ENCODE measurements around the gene GRM7. TPM values are rescaled to one million over a fixed set of nuclear protein-coding genes. Genes with fewer than 3 reads are reported as not detected.

The GRM7 gene
- total RNA-seq, 4 donors from 2014 or later = 0.29 to 15.8 (median 0.67) TPM

GRCh38 chr3:7585052-7585451 lies 724.1 kb downstream of the GRM7 start:
- Histone ChIP-seq H3K27ac (no peak overlapping the region), H3K27me3 (no peaks in the 10 kb centered on the region), H3K4me3 (no peak overlapping the region), H3K36me3 (no peaks in the 10 kb centered on the region), H3K9me3 (no peaks in the 10 kb centered on the region), H3K4me1 (no peaks in the 10 kb centered on the region)
- intact Hi-C loops (cut with DNase I; ENCODE audit: low total_unique reads) = no loop called here
- DNase-seq = no peak
- TF ChIP-seq POLR2A (IDR thresholded peaks at IDR 0.05) (no peak), CTCF (IDR thresholded peaks at IDR 0.05) (no peak)

DNA sequence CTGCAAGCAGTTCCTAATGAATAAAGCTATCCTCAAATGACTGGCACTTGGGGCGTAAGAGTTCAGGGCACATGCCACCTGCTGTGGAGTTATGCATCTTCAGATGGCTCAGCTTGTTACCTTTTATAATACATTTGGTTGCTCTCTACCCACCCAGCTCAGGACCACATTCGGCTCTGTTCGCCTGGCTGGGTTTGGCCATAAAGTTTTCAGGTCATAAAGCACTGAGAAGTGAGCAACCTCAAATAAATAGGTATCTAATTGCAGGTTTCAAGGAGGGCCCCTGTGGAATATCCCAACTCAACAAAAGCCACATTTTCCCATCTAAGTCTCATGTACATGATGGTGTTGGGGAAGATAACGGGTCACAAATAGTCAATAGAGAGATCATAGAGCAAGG lies 727.3 kb downstream of the GRM7 start:
- H3K36me3 ChIP-seq = no peaks in the 10 kb centered on the region
- no peak for DNase-seq
- no peak overlapping the region for H3K27ac ChIP-seq
- H3K4me3 ChIP-seq = no peak overlapping the region
- TF ChIP-seq POLR2A (IDR thresholded peaks at IDR 0.05) (no peak), CTCF (IDR thresholded peaks at IDR 0.05) (no peak)
- H3K9me3 ChIP-seq = no peaks in the 10 kb centered on the region
- intact Hi-C loops (cut with DNase I; ENCODE audit: low total_unique reads) = no loop called here
- no peaks in the 10 kb centered on the region for H3K4me1 ChIP-seq
- no peaks in the 10 kb centered on the region for H3K27me3 ChIP-seq

GRCh38 chr3:7589526-7589925 lies 728.6 kb downstream of the GRM7 start:
- Histone ChIP-seq H3K4me1 (no peaks in the 10 kb centered on the region), H3K27me3 (no peaks in the 10 kb centered on the region), H3K4me3 (no peak overlapping the region), H3K9me3 (no peaks in the 10 kb centered on the region), H3K27ac (no peak overlapping the region), H3K36me3 (no peaks in the 10 kb centered on the region)
- no peak for TF ChIP-seq POLR2A (IDR thresholded peaks at IDR 0.05)
- intact Hi-C loops (cut with DNase I; ENCODE audit: low total_unique reads) = no loop called here
- DNase-seq = no peak

DNA sequence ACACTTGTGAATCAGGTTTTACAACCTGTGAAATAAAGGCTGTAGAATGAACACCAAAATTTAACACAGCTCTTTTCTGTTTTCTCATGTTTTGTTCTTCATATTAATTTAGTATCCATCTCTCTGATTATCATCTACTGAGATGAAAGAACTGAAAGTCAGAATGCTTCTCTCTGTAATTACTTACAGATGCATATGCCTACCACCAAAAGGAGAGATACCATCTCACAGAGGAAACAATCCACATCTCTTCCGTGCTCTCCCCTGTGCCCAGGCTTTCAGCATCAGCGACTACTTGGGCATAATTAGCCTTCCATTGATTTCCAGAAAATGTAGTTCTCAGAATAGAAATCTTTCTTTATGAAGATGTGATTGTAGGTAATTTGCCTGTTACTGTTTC lies 741.4 kb downstream of the GRM7 start:
- Histone ChIP-seq H3K36me3 (no peaks in the 10 kb centered on the region), H3K27me3 (no peaks in the 10 kb centered on the region), H3K4me1 (no peaks in the 10 kb centered on the region), H3K4me3 (no peak overlapping the region), H3K9me3 (no peaks in the 10 kb centered on the region), H3K27ac (no peak overlapping the region)
- intact Hi-C loops (cut with DNase I; ENCODE audit: low total_unique reads) = no loop called here
- TF ChIP-seq CTCF (IDR thresholded peaks at IDR 0.05) (no peak), POLR2A (IDR thresholded peaks at IDR 0.05) (no peak)
- DNase-seq = no peak

- no peak for DNase-seq
- H3K4me3 ChIP-seq = no peak overlapping the region
- no peaks in the 10 kb centered on the region for H3K9me3 ChIP-seq
- intact Hi-C loops (cut with DNase I; ENCODE audit: low total_unique reads) = no loop called here
- H3K27me3 ChIP-seq = no peaks in the 10 kb centered on the region
- no peak overlapping the region for H3K27ac ChIP-seq
- no peaks in the 10 kb centered on the region for H3K36me3 ChIP-seq
- no peak for TF ChIP-seq POLR2A (IDR thresholded peaks at IDR 0.05)
- no peaks in the 10 kb centered on the region for H3K4me1 ChIP-seq
These were observed 746.2 kb downstream of the GRM7 start for GRCh38 chr3:7607083-7607482.

GRCh38 chr3:7607676-7608075 lies 746.8 kb downstream of the GRM7 start:
- H3K4me3 ChIP-seq = no peak overlapping the region
- no peak overlapping the region for H3K27ac ChIP-seq
- intact Hi-C loops (cut with DNase I; ENCODE audit: low total_unique reads) = no loop called here
- no peaks in the 10 kb centered on the region for H3K36me3 ChIP-seq
- no peak for DNase-seq
- TF ChIP-seq POLR2A (IDR thresholded peaks at IDR 0.05) = no peak
- no peak for TF ChIP-seq CTCF (IDR thresholded peaks at IDR 0.05)
- no peaks in the 10 kb centered on the region for H3K9me3 ChIP-seq
- H3K27me3 ChIP-seq = no peaks in the 10 kb centered on the region
- no peaks in the 10 kb centered on the region for H3K4me1 ChIP-seq
